ENCODE data around the gene WDR20. TPM values are rescaled to one million over a fixed set of nuclear protein-coding genes. Genes with fewer than 3 reads are reported as not detected.

Gene WDR20
- total and polyA plus RNA-seq, 2 donors from 2014 or later = 12.6 to 44.2 TPM

DNA sequence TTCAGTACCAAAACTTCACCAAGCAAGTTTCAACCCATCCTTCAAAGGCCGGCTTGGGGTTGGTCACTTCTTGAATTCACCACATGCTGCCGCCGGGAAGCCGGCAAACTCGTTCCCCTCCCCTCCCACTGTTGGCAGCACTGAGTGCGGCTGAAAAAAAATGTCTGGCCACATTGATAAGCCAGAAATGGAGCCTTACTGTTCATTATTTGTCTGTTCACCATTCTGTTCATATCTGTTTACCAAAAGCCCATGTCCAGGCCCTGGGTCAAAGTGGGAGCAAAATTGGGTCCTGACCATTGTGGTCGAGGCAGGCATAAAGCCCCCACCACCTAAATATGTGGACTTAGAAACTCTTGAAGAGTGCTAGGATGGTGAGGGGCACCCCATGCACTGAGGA is 45.6 kb upstream of the WDR20 start:
- intact Hi-C loops (cut with DNase I) = no loop called here
- no peak for FAIRE-seq

DNA sequence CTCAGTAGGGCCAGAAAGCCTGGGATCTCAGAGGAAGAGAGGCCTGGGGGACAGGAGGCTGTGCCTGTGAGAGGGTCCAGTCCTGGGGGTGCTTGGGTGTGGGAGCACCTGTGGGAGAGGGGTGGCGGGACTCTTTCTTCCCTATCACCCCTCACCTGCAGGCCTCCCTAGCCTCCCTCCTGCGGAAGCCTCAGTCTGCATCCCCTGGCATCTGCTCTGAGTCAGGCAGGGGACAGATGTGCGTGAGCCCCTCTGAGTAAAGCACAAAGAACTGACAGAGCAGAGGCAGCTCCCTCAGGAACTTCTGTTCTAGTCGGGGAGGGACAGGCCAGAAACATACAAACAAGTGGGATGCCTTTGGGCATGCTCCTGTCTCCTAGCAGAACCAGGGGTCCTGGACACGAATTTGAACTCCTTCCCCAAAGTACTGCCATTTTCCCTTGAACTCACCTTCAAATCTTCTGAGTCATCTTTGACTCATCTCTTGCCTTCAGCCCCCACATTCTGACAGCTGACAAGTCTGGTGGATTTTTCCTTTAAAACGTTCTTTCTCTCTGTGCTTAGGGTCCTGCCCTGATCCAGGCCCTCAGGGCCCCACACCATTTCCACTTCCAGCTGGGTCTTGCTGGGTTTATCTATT is 44.3 kb upstream of the WDR20 start:
- H3K9ac ChIP-seq (ENCODE audit: low read length in 3 of 3) = no peak overlapping the region
- FAIRE-seq = no peak

More for the DNA sequence above, 45.6 kb upstream of the WDR20 start:
- TF ChIP-seq, protein P1, sequence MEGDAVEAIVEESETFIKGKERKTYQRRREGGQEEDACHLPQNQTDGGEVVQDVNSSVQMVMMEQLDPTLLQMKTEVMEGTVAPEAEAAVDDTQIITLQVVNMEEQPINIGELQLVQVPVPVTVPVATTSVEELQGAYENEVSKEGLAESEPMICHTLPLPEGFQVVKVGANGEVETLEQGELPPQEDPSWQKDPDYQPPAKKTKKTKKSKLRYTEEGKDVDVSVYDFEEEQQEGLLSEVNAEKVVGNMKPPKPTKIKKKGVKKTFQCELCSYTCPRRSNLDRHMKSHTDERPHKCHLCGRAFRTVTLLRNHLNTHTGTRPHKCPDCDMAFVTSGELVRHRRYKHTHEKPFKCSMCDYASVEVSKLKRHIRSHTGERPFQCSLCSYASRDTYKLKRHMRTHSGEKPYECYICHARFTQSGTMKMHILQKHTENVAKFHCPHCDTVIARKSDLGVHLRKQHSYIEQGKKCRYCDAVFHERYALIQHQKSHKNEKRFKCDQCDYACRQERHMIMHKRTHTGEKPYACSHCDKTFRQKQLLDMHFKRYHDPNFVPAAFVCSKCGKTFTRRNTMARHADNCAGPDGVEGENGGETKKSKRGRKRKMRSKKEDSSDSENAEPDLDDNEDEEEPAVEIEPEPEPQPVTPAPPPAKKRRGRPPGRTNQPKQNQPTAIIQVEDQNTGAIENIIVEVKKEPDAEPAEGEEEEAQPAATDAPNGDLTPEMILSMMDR (IDR thresholded peaks at IDR 0.05; ENCODE audit: borderline replicate concordance, extremely low read depth, insufficient read depth) = no peak
- no peaks in the 10 kb centered on the region for H3K9me3 ChIP-seq (ENCODE audit: control insufficient read depth in 2 of 3, insufficient read depth in 1 of 3, low read length in 3 of 3)
- no peaks in the 10 kb centered on the region for H3K27me3 ChIP-seq (ENCODE audit: control insufficient read depth, insufficient read depth, low read length)
- H3K4me1 ChIP-seq (ENCODE audit: control insufficient read depth in 2 of 3, insufficient read depth in 2 of 3, low read depth in 1 of 3, low read length in 3 of 3) = peaks cover 0 to 8% (median 5%) of the 10 kb centered on the region in 3 donors
- no peak for DNase-seq
- H3K36me3 ChIP-seq (ENCODE audit: control insufficient read depth in 2 of 3, insufficient read depth in 3 of 3, low read length in 3 of 3) = no peaks in the 10 kb centered on the region
- H3K9ac ChIP-seq (ENCODE audit: low read length in 3 of 3) = no peak overlapping the region
- no peak overlapping the region for H3K27ac ChIP-seq (ENCODE audit: low read depth in 2 of 2, low read length in 2 of 2)
- H3K4me3 ChIP-seq (ENCODE audit: low read length in 3 of 3) = no peak overlapping the region

DNA sequence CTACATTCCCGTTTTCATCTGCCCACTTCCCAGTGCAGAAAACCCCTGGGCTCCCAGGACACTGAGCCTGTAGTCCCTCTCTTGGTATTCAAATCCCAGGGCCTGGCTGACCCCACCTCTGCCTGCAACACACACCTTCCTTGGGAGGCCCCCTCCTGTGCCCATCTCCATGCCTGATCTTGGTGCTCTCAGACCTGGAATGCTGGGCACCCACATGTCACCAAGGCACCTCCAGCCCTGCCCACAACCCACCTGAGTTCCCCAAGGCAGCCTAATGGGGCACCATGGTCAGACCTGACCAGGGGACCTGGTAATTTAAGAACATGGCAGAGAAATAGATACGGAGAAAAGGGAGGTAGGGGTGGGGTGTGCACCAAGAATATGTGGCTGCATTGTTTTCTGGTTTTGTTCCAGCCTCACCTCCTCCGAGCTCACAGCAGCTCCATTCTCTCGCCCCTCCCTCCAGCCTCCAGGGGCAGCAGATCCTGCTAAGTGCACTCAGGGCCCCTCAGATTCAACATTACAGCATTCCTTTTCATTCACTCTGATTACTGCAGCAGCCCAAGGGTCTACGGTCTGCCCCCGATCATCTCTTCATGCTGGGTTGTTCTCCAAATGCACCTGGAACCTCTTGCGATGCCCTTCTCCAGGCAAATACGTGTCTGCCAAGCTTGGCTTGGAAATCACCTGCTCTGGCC is 43.7 kb upstream of the WDR20 start:
- Histone ChIP-seq H3K27ac (ENCODE audit: low read depth in 2 of 2, low read length in 2 of 2) (no peak overlapping the region), H3K4me3 (ENCODE audit: low read length in 3 of 3) (no peak overlapping the region), H3K36me3 (ENCODE audit: control insufficient read depth in 2 of 3, insufficient read depth in 3 of 3, low read length in 3 of 3) (no peaks in the 10 kb centered on the region), H3K9me3 (ENCODE audit: control insufficient read depth in 2 of 3, insufficient read depth in 1 of 3, low read length in 3 of 3) (no peaks in the 10 kb centered on the region), H3K27me3 (ENCODE audit: control insufficient read depth, insufficient read depth, low read length) (no peaks in the 10 kb centered on the region), H3K4me1 (ENCODE audit: control insufficient read depth in 2 of 3, insufficient read depth in 2 of 3, low read depth in 1 of 3, low read length in 3 of 3) (peaks cover 0 to 8% (median 5%) of the 10 kb centered on the region in 3 donors), H3K9ac (ENCODE audit: low read length in 3 of 3) (no peak overlapping the region)
- TF ChIP-seq, protein P1 (IDR thresholded peaks at IDR 0.05; ENCODE audit: borderline replicate concordance, extremely low read depth, insufficient read depth) = no peak
- FAIRE-seq (no peak), DNase-seq (peak in 1 of 5 donors; percentile 11)
- intact Hi-C loops (cut with DNase I) = no loop called here

More for the DNA sequence above, 44.3 kb upstream of the WDR20 start:
- no peaks in the 10 kb centered on the region for H3K9me3 ChIP-seq (ENCODE audit: control insufficient read depth in 2 of 3, insufficient read depth in 1 of 3, low read length in 3 of 3)
- no peak overlapping the region for H3K4me3 ChIP-seq (ENCODE audit: low read length in 3 of 3)
- TF ChIP-seq, protein P1 (IDR thresholded peaks at IDR 0.05; ENCODE audit: borderline replicate concordance, extremely low read depth, insufficient read depth) = no peak
- peaks cover 0 to 8% (median 5%) of the 10 kb centered on the region in 3 donors for H3K4me1 ChIP-seq (ENCODE audit: control insufficient read depth in 2 of 3, insufficient read depth in 2 of 3, low read depth in 1 of 3, low read length in 3 of 3)
- DNase-seq = no peak
- intact Hi-C loops (cut with DNase I) = no loop called here
- H3K36me3 ChIP-seq (ENCODE audit: control insufficient read depth in 2 of 3, insufficient read depth in 3 of 3, low read length in 3 of 3) = no peaks in the 10 kb centered on the region
- no peak overlapping the region for H3K27ac ChIP-seq (ENCODE audit: low read depth in 2 of 2, low read length in 2 of 2)
- no peaks in the 10 kb centered on the region for H3K27me3 ChIP-seq (ENCODE audit: control insufficient read depth, insufficient read depth, low read length)

Data from kidney (tissue), 14 donors.